HepG2 (cell line): ENCODE results near the gene SLIT1. TPM values are rescaled to one million over a fixed set of nuclear protein-coding genes. Genes with fewer than 3 reads are reported as not detected.

Source experiments
- HNF4A ChIP-seq: sonication (generic); formaldehyde crosslinking; IDR thresholded peaks from 2 replicates; pipeline ENCODE4 v1.4.0; 2020; ENCODE audit warnings: missing genetic modification reagents
- KDM1A ChIP-seq: IDR thresholded peaks from 2 replicates; pipeline ENCODE4 v1.6.1; 2016; ENCODE audit warnings: missing compliant biosample characterization
- MAFK ChIP-seq, 2 experiments: IDR thresholded peaks in 1 of 2; conservative IDR thresholded peaks in 1 of 2; 2 replicates each; pipeline ENCODE4 v1.6.1; 2011; ENCODE audit warnings: improper control_type of control experiment in 2 of 2, low read length in 2 of 2
- MIER3 ChIP-seq: IDR thresholded peaks from 2 replicates; pipeline ENCODE4 v1.6.1; 2016; ENCODE audit warnings: missing compliant biosample characterization, borderline replicate concordance
- PITX1 ChIP-seq: sonication (generic); formaldehyde crosslinking; IDR thresholded peaks from 2 replicates; pipeline ENCODE4 v1.5.1; 2020; ENCODE audit warnings: mild to moderate bottlenecking, missing genetic modification reagents
- ZNF256 ChIP-seq: sonication (generic); formaldehyde crosslinking; conservative IDR thresholded peaks from 2 replicates; pipeline ENCODE4 v1.4.0; 2020; ENCODE audit warnings: missing genetic modification reagents
- ZNF460 ChIP-seq: sonication (generic); formaldehyde crosslinking; IDR thresholded peaks from 2 replicates; pipeline ENCODE4 v1.5.1; 2020; ENCODE audit warnings: missing genetic modification reagents, mild to moderate bottlenecking, borderline replicate concordance
- ZNF547 ChIP-seq: sonication (generic); formaldehyde crosslinking; IDR thresholded peaks from 2 replicates; pipeline ENCODE4 v1.5.1; 2020; ENCODE audit warnings: mild to moderate bottlenecking, missing genetic modification reagents
- ZNF607 ChIP-seq: sonication (generic); formaldehyde crosslinking; IDR thresholded peaks from 2 replicates; pipeline ENCODE4 v1.5.1; 2020; ENCODE audit warnings: missing genetic modification reagents, mild to moderate bottlenecking, borderline replicate concordance
- ZNF644 ChIP-seq: IDR thresholded peaks from 2 replicates; pipeline ENCODE4 v1.6.1; 2016; ENCODE audit warnings: low read depth
- polyA plus RNA-seq, 8 experiments: library from polyadenylated mRNA; depleted of rRNA in 3 of 8; stranded (reverse) in 7 of 8; unstranded in 1 of 8; fragments of >200 nt; fragmentation: Illumina TruSeq in 4 of 8; extraction: Trizol in 4 of 8; gene quantifications; 2 replicates each; pipeline versions ENCODE4 v1.2.1 to v1.2.3, GENCODE V29; 2011 to 2016; ENCODE audit warnings: low read depth in 4 of 8, missing spikeins in 1 of 8, mixed read lengths in 1 of 8; ENCODE audit not compliant: insufficient read depth in 1 of 8
- total RNA-seq, 5 experiments: library from RNA; depleted of rRNA; stranded (reverse); fragments of >200 nt; fragmentation: Illumina TruSeq; extraction: Trizol; gene quantifications; 2 replicates each; pipeline ENCODE4 v1.2.3, GENCODE V29; 2016; ENCODE audit warnings: low read depth in 1 of 5
- TF ChIP-seq, protein P1 (sequence below): sonication (generic); formaldehyde crosslinking; IDR thresholded peaks from 2 replicates; pipeline ENCODE4 v1.4.0; 2020; ENCODE audit warnings: missing genetic modification reagents, borderline replicate concordance
- TF ChIP-seq, protein P2 (sequence below): sonication (generic); formaldehyde crosslinking; IDR thresholded peaks from 2 replicates; pipeline ENCODE4 v1.4.0; 2020; ENCODE audit warnings: missing genetic modification reagents
- TF ChIP-seq, protein P3 (sequence below): sonication (generic); formaldehyde crosslinking; conservative IDR thresholded peaks from 2 replicates; pipeline ENCODE4 v1.4.0; 2020; ENCODE audit warnings: mild to moderate bottlenecking, missing genetic modification reagents, moderate library complexity
- TF ChIP-seq, protein P4 (sequence below): sonication (generic); formaldehyde crosslinking; IDR thresholded peaks from 2 replicates; pipeline ENCODE4 v1.5.1; 2020; ENCODE audit warnings: mild to moderate bottlenecking, missing genetic modification reagents, borderline replicate concordance

SLIT1 gene
- total and polyA plus RNA-seq, 2 of the 13 experiments (the other 11 are each of a cell fraction or from before 2014, with no cell fraction given) = 0.09 to 0.33 TPM

DNA sequence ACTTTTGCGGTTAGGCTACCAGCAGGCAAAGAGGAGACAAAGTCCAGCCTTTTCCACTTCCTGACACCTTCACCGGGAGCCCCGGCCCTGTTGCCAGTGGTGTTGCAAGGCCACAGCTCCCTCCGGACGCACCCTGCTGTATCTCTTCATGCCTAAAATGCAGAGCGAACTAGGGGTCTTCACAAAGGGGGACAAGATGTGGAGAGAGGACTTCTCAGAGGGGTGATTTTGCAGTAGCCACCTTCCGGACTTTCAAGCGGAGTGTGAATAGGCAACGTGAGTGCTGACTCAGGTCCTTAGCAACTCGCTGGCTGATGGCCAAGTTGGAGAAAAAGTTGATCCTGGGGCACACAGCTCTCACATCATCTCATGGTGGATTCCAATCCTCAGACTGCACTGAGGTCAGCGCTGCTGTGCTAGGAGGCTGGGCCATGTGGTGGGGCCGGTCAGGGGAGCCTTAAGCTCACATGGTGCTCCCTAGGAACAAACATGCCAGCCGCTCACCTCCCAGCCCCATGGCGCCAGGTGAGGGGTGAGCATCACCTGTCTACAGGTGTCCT, 187.3 kb downstream of the SLIT1 start (continued):
- TF ChIP-seq MIER3 (CRISPR knock-in tag) (0 out of 2 replicates have a peak, but pooled peaks have one; percentile 63), ZNF607 (CRISPR knock-in tag) (no peak), MAFK (conservative IDR thresholded peaks at IDR 0.05 in 1 of 2, IDR thresholded peaks at IDR 0.05 in 1 of 2; ENCODE audit: low read length in 2 of 2) (peak; percentile 94 to 97), HNF4A (CRISPR knock-in tag) (peak; percentile 77), ZNF547 (no peak), PITX1 (peak; percentile 45; the same call in 1 of the 2 replicates), KDM1A (CRISPR knock-in tag) (no peak), ZNF644 (CRISPR knock-in tag) (peak; percentile 13; the same call in 1 of the 2 replicates), ZNF460 (CRISPR knock-in tag) (no peak), ZNF256 (no peak)
- TF ChIP-seq, protein P1, sequence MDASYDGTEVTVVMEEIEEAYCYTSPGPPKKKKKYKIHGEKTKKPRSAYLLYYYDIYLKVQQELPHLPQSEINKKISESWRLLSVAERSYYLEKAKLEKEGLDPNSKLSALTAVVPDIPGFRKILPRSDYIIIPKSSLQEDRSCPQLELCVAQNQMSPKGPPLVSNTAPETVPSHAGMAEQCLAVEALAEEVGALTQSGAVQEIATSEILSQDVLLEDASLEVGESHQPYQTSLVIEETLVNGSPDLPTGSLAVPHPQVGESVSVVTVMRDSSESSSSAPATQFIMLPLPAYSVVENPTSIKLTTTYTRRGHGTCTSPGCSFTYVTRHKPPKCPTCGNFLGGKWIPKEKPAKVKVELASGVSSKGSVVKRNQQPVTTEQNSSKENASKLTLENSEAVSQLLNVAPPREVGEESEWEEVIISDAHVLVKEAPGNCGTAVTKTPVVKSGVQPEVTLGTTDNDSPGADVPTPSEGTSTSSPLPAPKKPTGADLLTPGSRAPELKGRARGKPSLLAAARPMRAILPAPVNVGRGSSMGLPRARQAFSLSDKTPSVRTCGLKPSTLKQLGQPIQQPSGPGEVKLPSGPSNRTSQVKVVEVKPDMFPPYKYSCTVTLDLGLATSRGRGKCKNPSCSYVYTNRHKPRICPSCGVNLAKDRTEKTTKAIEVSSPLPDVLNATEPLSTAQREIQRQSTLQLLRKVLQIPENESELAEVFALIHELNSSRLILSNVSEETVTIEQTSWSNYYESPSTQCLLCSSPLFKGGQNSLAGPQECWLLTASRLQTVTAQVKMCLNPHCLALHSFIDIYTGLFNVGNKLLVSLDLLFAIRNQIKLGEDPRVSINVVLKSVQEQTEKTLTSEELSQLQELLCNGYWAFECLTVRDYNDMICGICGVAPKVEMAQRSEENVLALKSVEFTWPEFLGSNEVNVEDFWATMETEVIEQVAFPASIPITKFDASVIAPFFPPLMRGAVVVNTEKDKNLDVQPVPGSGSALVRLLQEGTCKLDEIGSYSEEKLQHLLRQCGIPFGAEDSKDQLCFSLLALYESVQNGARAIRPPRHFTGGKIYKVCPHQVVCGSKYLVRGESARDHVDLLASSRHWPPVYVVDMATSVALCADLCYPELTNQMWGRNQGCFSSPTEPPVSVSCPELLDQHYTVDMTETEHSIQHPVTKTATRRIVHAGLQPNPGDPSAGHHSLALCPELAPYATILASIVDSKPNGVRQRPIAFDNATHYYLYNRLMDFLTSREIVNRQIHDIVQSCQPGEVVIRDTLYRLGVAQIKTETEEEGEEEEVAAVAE (CRISPR knock-in tag) = peak; percentile 47; the same call in 1 of the 2 replicates
- TF ChIP-seq, protein P2, sequence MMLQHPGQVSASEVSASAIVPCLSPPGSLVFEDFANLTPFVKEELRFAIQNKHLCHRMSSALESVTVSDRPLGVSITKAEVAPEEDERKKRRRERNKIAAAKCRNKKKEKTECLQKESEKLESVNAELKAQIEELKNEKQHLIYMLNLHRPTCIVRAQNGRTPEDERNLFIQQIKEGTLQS (CRISPR knock-in tag) = no peak
- TF ChIP-seq, protein P3, sequence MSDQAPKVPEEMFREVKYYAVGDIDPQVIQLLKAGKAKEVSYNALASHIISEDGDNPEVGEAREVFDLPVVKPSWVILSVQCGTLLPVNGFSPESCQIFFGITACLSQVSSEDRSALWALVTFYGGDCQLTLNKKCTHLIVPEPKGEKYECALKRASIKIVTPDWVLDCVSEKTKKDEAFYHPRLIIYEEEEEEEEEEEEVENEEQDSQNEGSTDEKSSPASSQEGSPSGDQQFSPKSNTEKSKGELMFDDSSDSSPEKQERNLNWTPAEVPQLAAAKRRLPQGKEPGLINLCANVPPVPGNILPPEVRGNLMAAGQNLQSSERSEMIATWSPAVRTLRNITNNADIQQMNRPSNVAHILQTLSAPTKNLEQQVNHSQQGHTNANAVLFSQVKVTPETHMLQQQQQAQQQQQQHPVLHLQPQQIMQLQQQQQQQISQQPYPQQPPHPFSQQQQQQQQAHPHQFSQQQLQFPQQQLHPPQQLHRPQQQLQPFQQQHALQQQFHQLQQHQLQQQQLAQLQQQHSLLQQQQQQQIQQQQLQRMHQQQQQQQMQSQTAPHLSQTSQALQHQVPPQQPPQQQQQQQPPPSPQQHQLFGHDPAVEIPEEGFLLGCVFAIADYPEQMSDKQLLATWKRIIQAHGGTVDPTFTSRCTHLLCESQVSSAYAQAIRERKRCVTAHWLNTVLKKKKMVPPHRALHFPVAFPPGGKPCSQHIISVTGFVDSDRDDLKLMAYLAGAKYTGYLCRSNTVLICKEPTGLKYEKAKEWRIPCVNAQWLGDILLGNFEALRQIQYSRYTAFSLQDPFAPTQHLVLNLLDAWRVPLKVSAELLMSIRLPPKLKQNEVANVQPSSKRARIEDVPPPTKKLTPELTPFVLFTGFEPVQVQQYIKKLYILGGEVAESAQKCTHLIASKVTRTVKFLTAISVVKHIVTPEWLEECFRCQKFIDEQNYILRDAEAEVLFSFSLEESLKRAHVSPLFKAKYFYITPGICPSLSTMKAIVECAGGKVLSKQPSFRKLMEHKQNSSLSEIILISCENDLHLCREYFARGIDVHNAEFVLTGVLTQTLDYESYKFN (CRISPR knock-in tag) = peak; percentile 65
- TF ChIP-seq, protein P4, sequence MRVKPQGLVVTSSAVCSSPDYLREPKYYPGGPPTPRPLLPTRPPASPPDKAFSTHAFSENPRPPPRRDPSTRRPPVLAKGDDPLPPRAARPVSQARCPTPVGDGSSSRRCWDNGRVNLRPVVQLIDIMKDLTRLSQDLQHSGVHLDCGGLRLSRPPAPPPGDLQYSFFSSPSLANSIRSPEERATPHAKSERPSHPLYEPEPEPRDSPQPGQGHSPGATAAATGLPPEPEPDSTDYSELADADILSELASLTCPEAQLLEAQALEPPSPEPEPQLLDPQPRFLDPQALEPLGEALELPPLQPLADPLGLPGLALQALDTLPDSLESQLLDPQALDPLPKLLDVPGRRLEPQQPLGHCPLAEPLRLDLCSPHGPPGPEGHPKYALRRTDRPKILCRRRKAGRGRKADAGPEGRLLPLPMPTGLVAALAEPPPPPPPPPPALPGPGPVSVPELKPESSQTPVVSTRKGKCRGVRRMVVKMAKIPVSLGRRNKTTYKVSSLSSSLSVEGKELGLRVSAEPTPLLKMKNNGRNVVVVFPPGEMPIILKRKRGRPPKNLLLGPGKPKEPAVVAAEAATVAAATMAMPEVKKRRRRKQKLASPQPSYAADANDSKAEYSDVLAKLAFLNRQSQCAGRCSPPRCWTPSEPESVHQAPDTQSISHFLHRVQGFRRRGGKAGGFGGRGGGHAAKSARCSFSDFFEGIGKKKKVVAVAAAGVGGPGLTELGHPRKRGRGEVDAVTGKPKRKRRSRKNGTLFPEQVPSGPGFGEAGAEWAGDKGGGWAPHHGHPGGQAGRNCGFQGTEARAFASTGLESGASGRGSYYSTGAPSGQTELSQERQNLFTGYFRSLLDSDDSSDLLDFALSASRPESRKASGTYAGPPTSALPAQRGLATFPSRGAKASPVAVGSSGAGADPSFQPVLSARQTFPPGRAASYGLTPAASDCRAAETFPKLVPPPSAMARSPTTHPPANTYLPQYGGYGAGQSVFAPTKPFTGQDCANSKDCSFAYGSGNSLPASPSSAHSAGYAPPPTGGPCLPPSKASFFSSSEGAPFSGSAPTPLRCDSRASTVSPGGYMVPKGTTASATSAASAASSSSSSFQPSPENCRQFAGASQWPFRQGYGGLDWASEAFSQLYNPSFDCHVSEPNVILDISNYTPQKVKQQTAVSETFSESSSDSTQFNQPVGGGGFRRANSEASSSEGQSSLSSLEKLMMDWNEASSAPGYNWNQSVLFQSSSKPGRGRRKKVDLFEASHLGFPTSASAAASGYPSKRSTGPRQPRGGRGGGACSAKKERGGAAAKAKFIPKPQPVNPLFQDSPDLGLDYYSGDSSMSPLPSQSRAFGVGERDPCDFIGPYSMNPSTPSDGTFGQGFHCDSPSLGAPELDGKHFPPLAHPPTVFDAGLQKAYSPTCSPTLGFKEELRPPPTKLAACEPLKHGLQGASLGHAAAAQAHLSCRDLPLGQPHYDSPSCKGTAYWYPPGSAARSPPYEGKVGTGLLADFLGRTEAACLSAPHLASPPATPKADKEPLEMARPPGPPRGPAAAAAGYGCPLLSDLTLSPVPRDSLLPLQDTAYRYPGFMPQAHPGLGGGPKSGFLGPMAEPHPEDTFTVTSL (CRISPR knock-in tag) = no peak; the same call in 1 of the 2 replicates
